ENCODE data around the gene ZNF581.

- TF ChIP-seq, protein P1, sequence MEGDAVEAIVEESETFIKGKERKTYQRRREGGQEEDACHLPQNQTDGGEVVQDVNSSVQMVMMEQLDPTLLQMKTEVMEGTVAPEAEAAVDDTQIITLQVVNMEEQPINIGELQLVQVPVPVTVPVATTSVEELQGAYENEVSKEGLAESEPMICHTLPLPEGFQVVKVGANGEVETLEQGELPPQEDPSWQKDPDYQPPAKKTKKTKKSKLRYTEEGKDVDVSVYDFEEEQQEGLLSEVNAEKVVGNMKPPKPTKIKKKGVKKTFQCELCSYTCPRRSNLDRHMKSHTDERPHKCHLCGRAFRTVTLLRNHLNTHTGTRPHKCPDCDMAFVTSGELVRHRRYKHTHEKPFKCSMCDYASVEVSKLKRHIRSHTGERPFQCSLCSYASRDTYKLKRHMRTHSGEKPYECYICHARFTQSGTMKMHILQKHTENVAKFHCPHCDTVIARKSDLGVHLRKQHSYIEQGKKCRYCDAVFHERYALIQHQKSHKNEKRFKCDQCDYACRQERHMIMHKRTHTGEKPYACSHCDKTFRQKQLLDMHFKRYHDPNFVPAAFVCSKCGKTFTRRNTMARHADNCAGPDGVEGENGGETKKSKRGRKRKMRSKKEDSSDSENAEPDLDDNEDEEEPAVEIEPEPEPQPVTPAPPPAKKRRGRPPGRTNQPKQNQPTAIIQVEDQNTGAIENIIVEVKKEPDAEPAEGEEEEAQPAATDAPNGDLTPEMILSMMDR (IDR thresholded peaks at IDR 0.05) = no peak
- no peak for TF ChIP-seq POLR2A (IDR thresholded peaks at IDR 0.05)
Observed at GRCh38 chr19:55690769-55691545, 47.5 kb downstream of the ZNF581 start.

Measured in heart left ventricle (tissue), 13 donors.